WTC11 (cell line): ENCODE measurements around the gene FHAD1. TPM values are rescaled to one million over a fixed set of nuclear protein-coding genes. Genes with fewer than 3 reads are reported as not detected.

Source experiments
- ATAC-seq: fragments of 200-7000 bp; cut with Tn5 transposase; 2 replicates; pipeline ENCODE4 v1.10.0; 2021; ENCODE audit warnings: mild to moderate bottlenecking, moderate library complexity
- CTCF ChIA-PET: fragments of 300-600 bp; sonication (Branson Sonifier 250); formaldehyde crosslinking; loops from one replicate; lab custom pipeline; 2021; ENCODE audit warnings: antibody characterized with exemption; lab: Charles Lee
- POLR2A ChIA-PET: fragments of 350-600 bp; sonication (Branson Sonifier 250); formaldehyde crosslinking; loops from one replicate; lab custom pipeline; 2021; ENCODE audit warnings: antibody characterized with exemption; lab: Charles Lee
- DNase-seq: peaks from one replicate; pipeline ENCODE4 v3.0.0; 2021; ENCODE audit warnings: low spot score
- H3K27ac Mint-ChIP-seq: 2 replicates; pipeline ENCODE4 v1.8.0; 2021; ENCODE audit warnings: mixed read lengths
- H3K27me3 Mint-ChIP-seq: 2 replicates; pipeline ENCODE4 v1.8.0; 2021; ENCODE audit warnings: low read depth, mild to moderate bottlenecking, moderate library complexity, mixed read lengths
- H3K36me3 Mint-ChIP-seq: 2 replicates; pipeline ENCODE4 v1.8.0; 2021; ENCODE audit warnings: mixed read lengths
- H3K4me1 Mint-ChIP-seq: 2 replicates; pipeline ENCODE4 v1.8.0; 2022; ENCODE audit warnings: mixed read lengths
- H3K4me3 Mint-ChIP-seq: 2 replicates; pipeline ENCODE4 v1.8.0; 2021; ENCODE audit warnings: mild to moderate bottlenecking, moderate library complexity, mixed read lengths
- H3K9me3 Mint-ChIP-seq: 2 replicates; pipeline ENCODE4 v1.8.0; 2021; ENCODE audit warnings: mixed read lengths
- CREM ChIP-seq: sonication (generic); formaldehyde crosslinking; IDR thresholded peaks from 2 replicates; pipeline ENCODE4 v1.8.1; 2022; ENCODE audit warnings: mild to moderate bottlenecking, missing genetic modification reagents, moderate library complexity
- ETV6 ChIP-seq: sonication (generic); formaldehyde crosslinking; IDR thresholded peaks from 2 replicates; pipeline ENCODE4 v1.8.1; 2022; ENCODE audit warnings: mild to moderate bottlenecking, missing genetic modification reagents
- FOXJ3 ChIP-seq: sonication (generic); formaldehyde crosslinking; IDR thresholded peaks from 2 replicates; pipeline ENCODE4 v1.9.0; 2021; ENCODE audit warnings: missing genetic modification reagents, mild to moderate bottlenecking, borderline replicate concordance
- FOXP1 ChIP-seq: sonication (generic); formaldehyde crosslinking; IDR thresholded peaks from 2 replicates; pipeline ENCODE4 v1.8.0; 2022; ENCODE audit warnings: missing genetic modification reagents, mild to moderate bottlenecking, moderate library complexity, borderline replicate concordance
- HMGA2 ChIP-seq: fragments of 250-450 bp; sonication (Bioruptor Pico); IDR thresholded peaks from 2 replicates; pipeline ENCODE4 v1.4.0; 2021; ENCODE audit warnings: mild to moderate bottlenecking, moderate library complexity
- PRRX2 ChIP-seq: fragments of 250-450 bp; sonication (Bioruptor Pico); IDR thresholded peaks from 2 replicates; pipeline ENCODE4 v1.8.0; 2021; ENCODE audit warnings: mild to moderate bottlenecking
- ZNF232 ChIP-seq: sonication (generic); formaldehyde crosslinking; IDR thresholded peaks from 2 replicates; pipeline ENCODE4 v1.8.0; 2022; ENCODE audit warnings: mild to moderate bottlenecking, missing genetic modification reagents
- ZNF396 ChIP-seq: fragments of 250-450 bp; sonication (Bioruptor Pico); IDR thresholded peaks from 2 replicates; pipeline ENCODE4 v1.8.0; 2021; ENCODE audit warnings: mild to moderate bottlenecking, moderate library complexity, borderline replicate concordance
- ZNF423 ChIP-seq: fragments of 250-450 bp; sonication (Bioruptor Pico); IDR thresholded peaks from 2 replicates; pipeline ENCODE4 v2.1.2; 2022; ENCODE audit warnings: mild to moderate bottlenecking, moderate library complexity
- ZNF512 ChIP-seq: sonication (generic); formaldehyde crosslinking; IDR thresholded peaks from 2 replicates; pipeline ENCODE4 v1.8.1; 2022; ENCODE audit warnings: missing genetic modification reagents, borderline replicate concordance
- ZNF671 ChIP-seq: fragments of 250-450 bp; sonication (Bioruptor Pico); IDR thresholded peaks from 2 replicates; pipeline ENCODE4 v1.8.0; 2021; ENCODE audit warnings: mild to moderate bottlenecking
- total RNA-seq: library from RNA; stranded (reverse); gene quantifications from 3 replicates; pipeline ENCODE4 v1.2.3, GENCODE V29; 2021
- TF ChIP-seq, protein P1 (sequence below): sonication (generic); formaldehyde crosslinking; IDR thresholded peaks from 2 replicates; pipeline ENCODE4 v1.8.0; 2023; ENCODE audit warnings: missing genetic modification reagents, mild to moderate bottlenecking, borderline replicate concordance
- TF ChIP-seq, protein P2 (sequence below): sonication (generic); formaldehyde crosslinking; IDR thresholded peaks from 2 replicates; pipeline ENCODE4 v1.8.1; 2022; ENCODE audit warnings: mild to moderate bottlenecking, moderate library complexity, missing genetic modification reagents
- TF ChIP-seq, protein P3 (sequence below): sonication (generic); formaldehyde crosslinking; IDR thresholded peaks from 2 replicates; pipeline ENCODE4 v1.8.1; 2023; ENCODE audit warnings: mild to moderate bottlenecking, missing genetic modification reagents, moderate library complexity

Gene FHAD1
- total RNA-seq, 1 experiment from 2014 or later = 3.0 TPM

DNA sequence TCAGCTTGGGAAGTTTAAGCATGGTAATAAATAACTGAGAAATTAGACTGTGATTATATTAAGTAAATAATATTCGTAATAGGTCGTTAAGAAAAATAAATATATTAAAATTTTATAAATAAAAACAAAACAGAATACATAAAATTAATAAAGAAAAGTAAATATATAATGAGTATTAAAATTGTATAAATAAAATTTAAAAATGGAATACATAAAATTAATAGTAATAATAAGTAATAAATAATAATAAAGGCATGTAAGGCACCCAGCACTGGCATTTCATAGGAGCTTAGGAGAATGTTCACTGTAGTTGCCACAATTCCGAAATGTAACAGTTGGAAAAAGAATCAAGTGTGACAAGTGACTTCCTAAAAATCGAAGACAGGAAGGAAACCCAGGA lies 45.8 kb upstream of the FHAD1 start:
- TF ChIP-seq HMGA2 (CRISPR knock-in tag) (peak; percentile 93), ETV6 (CRISPR knock-in tag) (no peak)
- H3K9me3 Mint-ChIP-seq = no peaks in the 10 kb centered on the region

GRCh38 chr1:15201849-15202551 lies 45.0 kb upstream of the FHAD1 start:
- Mint-ChIP-seq H3K27me3 (no peaks in the 10 kb centered on the region), H3K4me3 (no peak overlapping the region), H3K9me3 (no peaks in the 10 kb centered on the region), H3K27ac (no peak overlapping the region; the same call in 1 of the 2 replicates), H3K4me1 (peaks cover 62% of the 10 kb centered on the region), H3K36me3 (no peaks in the 10 kb centered on the region)
- ChIA-PET POLR2A (no interaction called here), CTCF (interaction anchor here (0.8 to 2.9 kb wide), 4 partner anchors 49 to 73 kb away, joined by 3 to 10 read pairs (median 6); partner anchors contain the start of gene TMEM51)
- no peak for ATAC-seq
- no peak for TF ChIP-seq FOXJ3 (CRISPR knock-in tag)
- TF ChIP-seq ZNF671 (CRISPR knock-in tag) = no peak
- TF ChIP-seq HMGA2 (CRISPR knock-in tag) = no peak
- TF ChIP-seq CREM (CRISPR knock-in tag) = no peak
- DNase-seq = no peak

More for the DNA sequence above, 45.8 kb upstream of the FHAD1 start:
- ChIA-PET POLR2A (interaction anchor here (0.5 kb wide), 1 partner anchor 9 kb away, joined by 4 read pairs; no protein-coding TSS in a partner anchor), CTCF (interaction anchor here (0.5 to 2.9 kb wide), 5 partner anchors 48 to 1013 kb away, joined by 3 to 10 read pairs (median 5); partner anchors contain the start of gene TMEM51)
- ATAC-seq (no peak), DNase-seq (no peak)
- Mint-ChIP-seq H3K4me3 (no peak overlapping the region), H3K4me1 (peaks cover 62% of the 10 kb centered on the region), H3K36me3 (no peaks in the 10 kb centered on the region), H3K27me3 (no peaks in the 10 kb centered on the region), H3K27ac (peak overlapping the region; percentile 53; the same call in 1 of the 2 replicates)

DNA sequence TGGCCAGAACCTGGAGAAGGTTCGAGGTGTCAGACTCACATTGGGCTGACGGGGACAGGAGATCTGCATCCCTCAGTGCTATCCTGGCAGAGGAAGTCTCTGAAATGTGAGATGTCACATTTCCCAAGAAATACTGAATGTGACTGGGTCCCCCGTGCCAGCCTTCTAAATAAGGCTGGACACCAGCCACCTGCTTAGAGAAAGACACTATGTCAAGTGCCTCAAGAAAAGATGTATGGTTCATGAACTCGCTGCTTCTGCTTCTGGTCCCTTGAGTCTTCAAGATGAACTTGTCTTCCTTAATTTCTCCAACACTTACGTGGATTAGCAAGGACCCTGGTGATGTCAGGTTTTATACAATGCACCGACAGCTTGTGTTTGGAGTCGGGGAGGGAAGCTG lies 42.1 kb upstream of the FHAD1 start:
- CTCF ChIA-PET = interaction anchor here (1.0 to 3.4 kb wide), 5 partner anchors 8 to 77 kb away, joined by 3 to 27 read pairs (median 4); partner anchors contain the start of gene TMEM51
- no peaks in the 10 kb centered on the region for H3K27me3 Mint-ChIP-seq
- no peak for DNase-seq
- POLR2A ChIA-PET = no interaction called here
- TF ChIP-seq HMGA2 (CRISPR knock-in tag) = no peak
- TF ChIP-seq FOXP1 (CRISPR knock-in tag) = no peak
- no peak for TF ChIP-seq ZNF671 (CRISPR knock-in tag)
- TF ChIP-seq, protein P1, sequence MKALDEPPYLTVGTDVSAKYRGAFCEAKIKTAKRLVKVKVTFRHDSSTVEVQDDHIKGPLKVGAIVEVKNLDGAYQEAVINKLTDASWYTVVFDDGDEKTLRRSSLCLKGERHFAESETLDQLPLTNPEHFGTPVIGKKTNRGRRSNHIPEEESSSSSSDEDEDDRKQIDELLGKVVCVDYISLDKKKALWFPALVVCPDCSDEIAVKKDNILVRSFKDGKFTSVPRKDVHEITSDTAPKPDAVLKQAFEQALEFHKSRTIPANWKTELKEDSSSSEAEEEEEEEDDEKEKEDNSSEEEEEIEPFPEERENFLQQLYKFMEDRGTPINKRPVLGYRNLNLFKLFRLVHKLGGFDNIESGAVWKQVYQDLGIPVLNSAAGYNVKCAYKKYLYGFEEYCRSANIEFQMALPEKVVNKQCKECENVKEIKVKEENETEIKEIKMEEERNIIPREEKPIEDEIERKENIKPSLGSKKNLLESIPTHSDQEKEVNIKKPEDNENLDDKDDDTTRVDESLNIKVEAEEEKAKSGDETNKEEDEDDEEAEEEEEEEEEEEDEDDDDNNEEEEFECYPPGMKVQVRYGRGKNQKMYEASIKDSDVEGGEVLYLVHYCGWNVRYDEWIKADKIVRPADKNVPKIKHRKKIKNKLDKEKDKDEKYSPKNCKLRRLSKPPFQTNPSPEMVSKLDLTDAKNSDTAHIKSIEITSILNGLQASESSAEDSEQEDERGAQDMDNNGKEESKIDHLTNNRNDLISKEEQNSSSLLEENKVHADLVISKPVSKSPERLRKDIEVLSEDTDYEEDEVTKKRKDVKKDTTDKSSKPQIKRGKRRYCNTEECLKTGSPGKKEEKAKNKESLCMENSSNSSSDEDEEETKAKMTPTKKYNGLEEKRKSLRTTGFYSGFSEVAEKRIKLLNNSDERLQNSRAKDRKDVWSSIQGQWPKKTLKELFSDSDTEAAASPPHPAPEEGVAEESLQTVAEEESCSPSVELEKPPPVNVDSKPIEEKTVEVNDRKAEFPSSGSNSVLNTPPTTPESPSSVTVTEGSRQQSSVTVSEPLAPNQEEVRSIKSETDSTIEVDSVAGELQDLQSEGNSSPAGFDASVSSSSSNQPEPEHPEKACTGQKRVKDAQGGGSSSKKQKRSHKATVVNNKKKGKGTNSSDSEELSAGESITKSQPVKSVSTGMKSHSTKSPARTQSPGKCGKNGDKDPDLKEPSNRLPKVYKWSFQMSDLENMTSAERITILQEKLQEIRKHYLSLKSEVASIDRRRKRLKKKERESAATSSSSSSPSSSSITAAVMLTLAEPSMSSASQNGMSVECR (CRISPR knock-in tag) = no peak
- no peak for TF ChIP-seq ZNF232 (CRISPR knock-in tag)
- no peak for TF ChIP-seq ZNF423 (CRISPR knock-in tag)
- TF ChIP-seq ZNF396 (CRISPR knock-in tag) = no peak
- TF ChIP-seq PRRX2 (CRISPR knock-in tag) = no peak
- TF ChIP-seq, protein P2, sequence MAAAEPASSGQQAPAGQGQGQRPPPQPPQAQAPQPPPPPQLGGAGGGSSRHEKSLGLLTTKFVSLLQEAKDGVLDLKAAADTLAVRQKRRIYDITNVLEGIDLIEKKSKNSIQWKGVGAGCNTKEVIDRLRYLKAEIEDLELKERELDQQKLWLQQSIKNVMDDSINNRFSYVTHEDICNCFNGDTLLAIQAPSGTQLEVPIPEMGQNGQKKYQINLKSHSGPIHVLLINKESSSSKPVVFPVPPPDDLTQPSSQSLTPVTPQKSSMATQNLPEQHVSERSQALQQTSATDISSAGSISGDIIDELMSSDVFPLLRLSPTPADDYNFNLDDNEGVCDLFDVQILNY (CRISPR knock-in tag) = no peak
- TF ChIP-seq ZNF512 (CRISPR knock-in tag) = no peak
- TF ChIP-seq, protein P3, sequence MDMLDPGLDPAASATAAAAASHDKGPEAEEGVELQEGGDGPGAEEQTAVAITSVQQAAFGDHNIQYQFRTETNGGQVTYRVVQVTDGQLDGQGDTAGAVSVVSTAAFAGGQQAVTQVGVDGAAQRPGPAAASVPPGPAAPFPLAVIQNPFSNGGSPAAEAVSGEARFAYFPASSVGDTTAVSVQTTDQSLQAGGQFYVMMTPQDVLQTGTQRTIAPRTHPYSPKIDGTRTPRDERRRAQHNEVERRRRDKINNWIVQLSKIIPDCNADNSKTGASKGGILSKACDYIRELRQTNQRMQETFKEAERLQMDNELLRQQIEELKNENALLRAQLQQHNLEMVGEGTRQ (CRISPR knock-in tag) = no peak
- peak overlapping the region; percentile 98; the same call in 1 of the 2 replicates for H3K27ac Mint-ChIP-seq
- no peaks in the 10 kb centered on the region for H3K36me3 Mint-ChIP-seq
- H3K9me3 Mint-ChIP-seq = no peaks in the 10 kb centered on the region
- no peak for ATAC-seq
- peaks cover 69% of the 10 kb centered on the region for H3K4me1 Mint-ChIP-seq
- H3K4me3 Mint-ChIP-seq = no peak overlapping the region
